ENCODE data around the gene AP5B1. TPM values are rescaled to one million over a fixed set of nuclear protein-coding genes. Genes with fewer than 3 reads are reported as not detected.
A peak's percentile ranks its signal among the peaks of the same experiment; 100 is the strongest.

The AP5B1 gene
- total and polyA plus RNA-seq, 8 donors: 3.6 to 44.9 (median 12.4) TPM

DNA sequence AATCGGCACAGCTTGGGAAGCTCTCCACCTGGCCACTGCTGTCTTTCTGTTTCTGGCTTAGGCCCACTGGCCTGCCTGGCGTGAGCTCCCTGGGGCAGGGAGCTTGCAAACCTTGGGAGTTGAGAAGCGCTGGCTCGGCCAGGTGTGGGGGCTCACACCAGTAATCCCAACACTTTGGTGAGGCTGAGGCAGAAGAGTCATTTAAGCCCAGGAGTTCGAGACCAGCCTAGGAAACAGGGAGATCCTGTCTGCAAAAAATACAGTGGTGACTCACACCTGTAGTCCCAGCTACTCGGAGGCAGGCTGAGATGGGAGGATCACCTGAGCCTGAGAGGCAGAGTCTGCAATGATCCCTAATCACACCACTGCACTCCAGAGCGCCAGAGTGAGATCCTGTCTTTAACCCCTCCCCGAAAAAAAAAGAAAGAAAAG is 4.0 kb downstream of the AP5B1 start:
- H3K9me3 ChIP-seq: no peaks in the 10 kb centered on the region
- intact Hi-C loops (cut with DNase I; ENCODE audit: low total_unique reads): loop anchor here (5.0 kb wide), 1 partner anchor 36 kb away; no protein-coding TSS in a partner anchor
- TF ChIP-seq, protein P1, sequence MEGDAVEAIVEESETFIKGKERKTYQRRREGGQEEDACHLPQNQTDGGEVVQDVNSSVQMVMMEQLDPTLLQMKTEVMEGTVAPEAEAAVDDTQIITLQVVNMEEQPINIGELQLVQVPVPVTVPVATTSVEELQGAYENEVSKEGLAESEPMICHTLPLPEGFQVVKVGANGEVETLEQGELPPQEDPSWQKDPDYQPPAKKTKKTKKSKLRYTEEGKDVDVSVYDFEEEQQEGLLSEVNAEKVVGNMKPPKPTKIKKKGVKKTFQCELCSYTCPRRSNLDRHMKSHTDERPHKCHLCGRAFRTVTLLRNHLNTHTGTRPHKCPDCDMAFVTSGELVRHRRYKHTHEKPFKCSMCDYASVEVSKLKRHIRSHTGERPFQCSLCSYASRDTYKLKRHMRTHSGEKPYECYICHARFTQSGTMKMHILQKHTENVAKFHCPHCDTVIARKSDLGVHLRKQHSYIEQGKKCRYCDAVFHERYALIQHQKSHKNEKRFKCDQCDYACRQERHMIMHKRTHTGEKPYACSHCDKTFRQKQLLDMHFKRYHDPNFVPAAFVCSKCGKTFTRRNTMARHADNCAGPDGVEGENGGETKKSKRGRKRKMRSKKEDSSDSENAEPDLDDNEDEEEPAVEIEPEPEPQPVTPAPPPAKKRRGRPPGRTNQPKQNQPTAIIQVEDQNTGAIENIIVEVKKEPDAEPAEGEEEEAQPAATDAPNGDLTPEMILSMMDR (IDR thresholded peaks at IDR 0.05): no peak
- no peak for TF ChIP-seq POLR2A (IDR thresholded peaks at IDR 0.05)
- H3K4me1 ChIP-seq: peaks cover 33 to 77% (median 53%) of the 10 kb centered on the region in 4 donors
- H3K36me3 ChIP-seq: peaks cover 21 to 31% (median 30%) of the 10 kb centered on the region in 4 donors
- peak overlapping the region in 2 of 5 donors; percentile 72 to 84 for H3K27ac ChIP-seq
- 80 to 90% (median 87%) methylated on average over 8 of the region's 8 CpGs for WGBS, 5 donors
- peak in 1 of 2 donors; percentile 21 for DNase-seq
- no peaks in the 10 kb centered on the region for H3K27me3 ChIP-seq
- H3K4me3 ChIP-seq: no peak overlapping the region

DNA sequence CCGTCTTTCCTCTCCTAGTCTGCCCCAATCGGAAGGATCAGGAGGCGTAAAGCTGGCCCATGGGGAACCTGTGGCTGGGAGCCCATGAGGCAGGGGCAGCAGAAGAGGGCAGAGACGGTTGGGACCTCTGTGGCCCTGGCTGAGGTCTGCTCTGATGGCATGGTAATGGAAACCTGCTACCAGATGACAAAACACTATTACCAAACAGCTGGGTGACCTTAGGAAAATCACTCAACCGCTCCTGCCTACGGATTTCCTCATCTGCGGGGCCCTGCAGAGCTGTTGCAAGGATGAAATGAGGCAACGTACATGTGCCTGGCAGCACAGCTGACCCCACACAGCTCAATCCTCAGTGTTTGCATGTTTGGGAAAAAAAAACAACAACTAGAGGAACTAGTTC is 4.6 kb downstream of the AP5B1 start:
- no peaks in the 10 kb centered on the region for H3K9me3 ChIP-seq
- H3K4me3 ChIP-seq: no peak overlapping the region
- peaks cover 21 to 31% (median 30%) of the 10 kb centered on the region in 4 donors for H3K36me3 ChIP-seq
- H3K27ac ChIP-seq: peak overlapping the region in 2 of 5 donors; percentile 72 to 84
- intact Hi-C loops (cut with DNase I; ENCODE audit: low total_unique reads): loop anchor here (5.0 kb wide), 1 partner anchor 36 kb away; no protein-coding TSS in a partner anchor
- WGBS, 5 donors: 73 to 90% (median 79%) methylated on average over 8 of the region's 8 CpGs
- peak in 1 of 2 donors; percentile 29 for DNase-seq
- H3K27me3 ChIP-seq: no peaks in the 10 kb centered on the region
- H3K4me1 ChIP-seq: peaks cover 28 to 77% (median 52%) of the 10 kb centered on the region in 4 donors
- TF ChIP-seq, protein P1 (IDR thresholded peaks at IDR 0.05): no peak
- TF ChIP-seq EP300 (IDR thresholded peaks at IDR 0.05): no peak
- no peak for TF ChIP-seq POLR2A (IDR thresholded peaks at IDR 0.05)
- no peak for TF ChIP-seq POLR2AphosphoS5 (IDR thresholded peaks at IDR 0.05)

DNA sequence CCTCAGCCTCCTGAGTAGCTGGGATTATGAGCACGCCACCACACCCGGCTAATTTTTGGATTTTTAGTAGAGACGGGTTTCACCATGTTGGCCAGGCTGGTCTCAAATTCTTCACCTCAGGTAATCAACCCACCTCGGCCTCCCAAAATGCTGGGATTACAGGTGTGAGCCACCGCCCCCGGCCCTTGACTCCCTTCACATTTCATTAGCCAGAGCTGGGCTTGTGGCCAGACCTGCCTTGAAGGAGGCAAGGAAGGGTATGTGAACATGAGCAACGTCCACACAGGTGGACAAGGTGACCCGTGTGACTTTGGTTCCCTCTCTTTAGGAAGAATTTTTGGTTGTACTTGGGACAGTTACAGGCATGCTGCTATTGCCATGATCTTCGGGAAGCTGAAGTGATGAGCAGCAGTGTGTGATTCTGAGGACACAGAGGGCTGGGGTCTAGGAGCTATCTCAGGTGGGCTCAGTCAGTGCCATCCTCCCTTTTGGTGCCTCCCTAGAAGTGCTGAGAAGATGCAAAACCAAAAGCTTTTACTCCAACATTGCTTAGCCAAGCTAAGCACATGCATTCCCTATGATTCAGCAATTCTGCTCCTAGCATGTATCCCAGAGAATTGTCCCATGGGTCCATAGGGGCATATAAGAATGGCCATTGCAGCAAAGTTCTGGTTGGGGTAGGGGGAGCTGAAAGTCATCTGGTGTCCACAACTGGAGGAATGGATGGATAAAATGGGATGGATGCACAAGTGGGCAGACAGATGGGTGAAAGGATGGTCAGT is 6.1 kb downstream of the AP5B1 start:
- TF ChIP-seq POLR2A (IDR thresholded peaks at IDR 0.05) (no peak), EP300 (IDR thresholded peaks at IDR 0.05) (no peak), POLR2AphosphoS5 (IDR thresholded peaks at IDR 0.05) (no peak)
- TF ChIP-seq, protein P1 (IDR thresholded peaks at IDR 0.05): no peak
- Histone ChIP-seq H3K27me3 (no peaks in the 10 kb centered on the region), H3K9me3 (no peaks in the 10 kb centered on the region), H3K4me3 (no peak overlapping the region), H3K36me3 (peaks cover 21 to 31% (median 30%) of the 10 kb centered on the region in 4 donors), H3K4me1 (peaks cover 23 to 87% (median 48%) of the 10 kb centered on the region in 4 donors), H3K27ac (peak overlapping the region in 3 of 5 donors; percentile 9 to 84 (median 72))
- intact Hi-C loops (cut with DNase I; ENCODE audit: low total_unique reads): loop anchor here (5.0 kb wide), 1 partner anchor 38 kb away; no protein-coding TSS in a partner anchor
- peak in 1 of 2 donors; percentile 25 for DNase-seq
- WGBS, 5 donors: 78 to 81% (median 80%) methylated on average over 9 of the region's 9 CpGs

DNA sequence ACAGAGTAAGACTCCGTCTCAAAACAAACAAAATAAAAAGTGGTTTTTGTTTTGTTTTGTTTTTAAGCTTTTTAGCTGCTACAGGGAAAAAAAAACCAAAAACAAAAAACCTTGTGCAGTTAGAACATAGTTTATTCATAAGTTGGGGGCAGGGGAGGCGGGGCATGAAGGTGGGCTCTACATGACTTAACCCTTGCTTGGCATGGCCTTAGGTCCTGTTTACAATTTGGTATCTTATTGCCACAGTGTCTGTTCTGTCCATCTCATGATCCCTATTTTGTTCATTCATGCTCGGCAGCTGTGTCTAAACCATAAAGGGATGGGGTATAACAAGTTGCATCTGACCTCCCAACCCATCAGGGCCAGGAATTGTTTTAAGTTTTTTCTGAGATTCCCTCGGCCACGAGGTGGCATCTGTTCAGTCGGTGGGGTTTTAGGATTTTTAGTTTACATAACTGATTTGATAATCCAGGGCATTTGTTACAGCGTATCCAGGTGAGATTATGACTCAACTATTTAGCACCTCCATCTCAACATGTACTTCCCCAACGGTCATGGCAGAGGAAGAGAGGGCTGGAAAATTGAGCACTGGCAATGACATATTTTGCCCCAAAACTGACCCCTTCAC is 6.9 kb downstream of the AP5B1 start:
- peaks cover 18 to 26% (median 25%) of the 10 kb centered on the region in 4 donors for H3K36me3 ChIP-seq
- no peak overlapping the region for H3K4me3 ChIP-seq
- peaks cover 19 to 83% (median 42%) of the 10 kb centered on the region in 4 donors for H3K4me1 ChIP-seq
- peak in 1 of 2 donors; percentile 15 for DNase-seq
- 38 to 48% (median 45%) methylated on average over 8 of the region's 8 CpGs for WGBS, 5 donors
- peak overlapping the region in 2 of 5 donors; percentile 72 to 84 for H3K27ac ChIP-seq
- H3K9me3 ChIP-seq: no peaks in the 10 kb centered on the region
- intact Hi-C loops (cut with DNase I; ENCODE audit: low total_unique reads): no loop called here
- no peak for TF ChIP-seq EP300 (IDR thresholded peaks at IDR 0.05)
- TF ChIP-seq POLR2AphosphoS5 (IDR thresholded peaks at IDR 0.05): no peak
- TF ChIP-seq, protein P1 (IDR thresholded peaks at IDR 0.05): no peak
- TF ChIP-seq POLR2A (IDR thresholded peaks at IDR 0.05): no peak
- H3K27me3 ChIP-seq: no peaks in the 10 kb centered on the region
